B cell (primary cell): ENCODE data around the gene SPDYA.

Source experiments
- CTCF ChIP-seq: fragments of 200-600 bp; IDR thresholded peaks from one replicate; pipeline ENCODE4 v1.8.0; 2022; ENCODE audit warnings: antibody characterized with exemption, mild to moderate bottlenecking
- EZH2 ChIP-seq: IDR thresholded peaks from 2 replicates; pipeline ENCODE4 v1.6.1; 2012; ENCODE audit warnings: borderline replicate concordance, low read depth, mild to moderate bottlenecking, moderate library complexity, low read length; ENCODE audit not compliant: insufficient read depth, poor library complexity, severe bottlenecking

GRCh38 chr2:28822036-28822435 lies 11.4 kb downstream of the SPDYA start:
- no peak for TF ChIP-seq CTCF
- TF ChIP-seq EZH2, result no peak
